Umbilical cord (tissue), 2 donors: Measurements from ENCODE around the gene CTTNBP2NL. TPM values are rescaled to one million over a fixed set of nuclear protein-coding genes. Genes with fewer than 3 reads are reported as not detected.
A peak's percentile ranks its signal among the peaks of the same experiment; 100 is the strongest.
"Not testable (repeated sequence)": the region's sequence is repeated elsewhere in the genome, so short reads cannot be mapped to it uniquely, and the experiment has no call there.

Experiments used
- DNase-seq: peaks from one replicate; pipeline ENCODE4 v3.0.0-alpha.2; 2015; ENCODE audit warnings: low spot score
- total RNA-seq: library from RNA; depleted of rRNA; stranded (reverse); fragments of >200 nt; gene quantifications from one replicate; pipeline ENCODE4 v1.2.3, GENCODE V29; 2014; ENCODE audit warnings: low replicate concordance; ENCODE audit not compliant: insufficient read depth

The CTTNBP2NL gene
- total RNA-seq, 1 donor from 2014 or later: 27.4 TPM

DNA sequence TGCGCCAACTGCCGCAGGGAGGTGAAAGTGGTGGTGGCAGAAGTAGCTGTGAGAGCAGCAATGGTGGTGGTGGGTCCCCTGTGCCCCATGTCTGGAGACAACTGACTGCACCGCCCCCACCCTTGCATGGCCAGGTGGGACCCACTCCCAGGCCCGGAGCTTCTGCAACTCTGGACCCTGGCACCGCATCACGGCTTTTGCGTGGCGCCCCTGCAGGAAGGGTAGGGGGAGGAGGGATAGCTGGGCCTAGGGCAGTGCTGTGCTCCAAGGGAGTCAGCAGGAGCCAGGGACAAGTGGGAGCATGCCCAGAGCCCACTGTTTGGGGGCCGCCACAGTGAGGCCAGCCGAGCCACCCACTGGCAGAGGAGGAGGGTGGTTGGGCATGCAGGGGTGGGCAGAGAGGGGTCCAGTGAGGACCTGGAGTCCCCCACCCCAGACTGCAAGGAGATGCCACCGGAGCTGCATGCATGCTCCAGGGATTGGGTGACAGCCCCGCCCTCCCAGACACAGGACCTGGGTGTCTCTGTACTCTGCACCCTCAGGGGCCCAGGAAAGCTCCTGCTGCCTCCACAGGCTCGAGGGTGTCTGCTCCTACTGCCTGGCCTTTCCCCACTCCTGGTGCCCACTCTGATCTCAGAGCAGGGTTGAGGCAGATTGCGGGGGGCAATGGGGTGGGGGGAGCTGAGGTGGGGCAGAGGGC is 9.8 kb upstream of the CTTNBP2NL start:
- no peak for DNase-seq

GRCh38 chr1:112386731-112387346 is 9.2 kb upstream of the CTTNBP2NL start:
- DNase-seq: no peak

GRCh38 chr1:112387807-112388206 is 8.2 kb upstream of the CTTNBP2NL start:
- no peak for DNase-seq

DNA sequence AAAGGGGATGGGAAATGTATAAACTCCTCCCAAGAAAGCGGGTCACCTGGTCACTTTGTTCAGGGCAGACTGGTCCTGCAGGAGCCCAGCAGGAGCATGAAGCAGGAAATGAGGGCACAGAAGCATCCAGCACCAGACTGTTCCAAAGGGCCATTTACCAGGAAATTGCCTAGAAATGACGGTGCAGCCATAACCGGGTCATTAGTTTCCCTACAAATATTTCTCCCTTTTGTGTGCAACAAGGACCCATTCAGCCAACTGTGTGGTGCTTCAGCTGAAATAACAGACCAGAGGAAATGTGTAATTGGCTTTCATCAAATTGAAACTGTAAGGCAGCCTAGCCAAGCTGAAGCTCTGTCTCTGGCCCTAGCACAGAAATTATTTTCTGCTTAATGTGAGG is 7.6 kb upstream of the CTTNBP2NL start:
- DNase-seq: peak; percentile 50

DNA sequence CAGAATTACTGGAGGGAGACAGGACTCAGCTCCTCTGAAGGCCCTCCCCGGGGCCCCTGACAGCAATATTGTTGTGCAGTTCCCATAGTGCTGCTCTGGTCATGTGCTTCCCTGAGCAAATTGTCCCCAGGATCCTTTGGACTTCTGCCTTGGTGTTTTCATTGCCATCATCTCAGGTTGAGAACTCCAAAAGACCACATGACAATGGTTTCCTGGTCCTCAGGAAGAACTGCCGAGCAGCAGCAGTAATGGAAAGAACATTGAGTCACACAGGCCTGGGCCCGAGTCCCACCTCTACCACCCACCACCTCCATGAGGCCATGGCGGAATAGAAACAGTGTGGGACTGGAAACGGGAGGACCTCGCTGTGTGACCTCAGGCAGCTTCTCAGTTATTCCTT is 6.3 kb upstream of the CTTNBP2NL start:
- DNase-seq: no peak

- DNase-seq: not testable (repeated sequence)
Observed at GRCh38 chr1:112390335-112390734, 5.7 kb upstream of the CTTNBP2NL start.

- peak; percentile 98 for DNase-seq
Observed at GRCh38 chr1:112390775-112391602, 5.0 kb upstream of the CTTNBP2NL start.

GRCh38 chr1:112391603-112391940 is 4.4 kb upstream of the CTTNBP2NL start:
- no peak for DNase-seq

- peak; percentile 60 for DNase-seq
Observed at GRCh38 chr1:112393631-112393974, 2.4 kb upstream of the CTTNBP2NL start.

DNA sequence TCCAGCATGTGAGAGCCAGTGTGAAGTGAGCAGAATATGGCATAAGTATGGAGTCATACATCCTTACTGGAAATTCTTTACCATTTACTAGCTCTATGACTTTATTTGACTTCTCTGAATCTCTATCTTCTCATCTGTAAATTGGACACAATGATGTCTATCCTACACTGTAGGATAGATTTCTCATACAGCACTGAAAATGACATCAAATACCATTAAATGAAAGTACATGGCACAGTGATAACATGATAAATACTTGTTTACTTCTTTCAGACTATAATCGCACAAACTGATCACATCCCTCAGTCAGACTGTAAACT is 1.3 kb upstream of the CTTNBP2NL start:
- no peak for DNase-seq

GRCh38 chr1:112395256-112395820 is 676 bp upstream of the CTTNBP2NL start:
- DNase-seq: no peak

DNA sequence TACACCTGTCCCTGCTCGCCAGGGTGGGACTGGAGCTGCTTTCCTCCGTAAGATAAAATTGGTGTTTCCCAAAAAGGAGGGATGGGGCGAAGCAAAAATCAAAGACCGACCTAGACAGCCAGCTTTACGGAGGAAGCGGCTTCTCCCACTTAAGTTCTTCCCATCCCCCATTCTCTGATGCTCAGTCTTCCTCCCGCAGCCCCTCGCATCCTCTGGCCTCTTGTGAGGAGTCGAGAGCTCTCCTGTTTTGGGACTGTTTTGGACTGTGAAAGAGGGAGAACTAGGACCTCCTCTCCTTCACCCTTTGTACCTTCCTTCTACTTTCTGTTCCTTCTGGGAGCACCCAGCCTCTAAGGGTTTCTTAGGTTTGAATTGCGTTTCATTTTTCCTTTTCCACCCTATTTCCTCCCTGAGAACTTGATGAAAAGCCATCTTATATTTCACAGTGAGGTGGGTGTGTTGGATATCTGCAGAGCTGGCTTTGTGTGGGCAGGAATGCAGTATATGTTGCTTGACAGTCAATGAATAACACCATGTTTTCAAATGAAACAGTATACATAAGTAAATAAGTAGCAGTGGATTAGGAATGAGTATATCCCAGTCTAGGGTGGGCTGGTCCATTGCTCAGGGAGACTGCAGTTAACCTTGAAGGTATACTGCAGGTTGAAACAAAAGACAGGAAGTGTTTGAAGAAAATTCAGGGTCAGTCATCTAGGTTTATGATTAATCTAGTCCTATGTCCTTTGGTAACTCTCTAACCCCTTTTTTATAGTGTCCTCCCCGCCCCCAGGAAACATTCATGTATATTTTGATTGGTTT is 848 bp downstream of the CTTNBP2NL start:
- DNase-seq: peak; percentile 57

DNA sequence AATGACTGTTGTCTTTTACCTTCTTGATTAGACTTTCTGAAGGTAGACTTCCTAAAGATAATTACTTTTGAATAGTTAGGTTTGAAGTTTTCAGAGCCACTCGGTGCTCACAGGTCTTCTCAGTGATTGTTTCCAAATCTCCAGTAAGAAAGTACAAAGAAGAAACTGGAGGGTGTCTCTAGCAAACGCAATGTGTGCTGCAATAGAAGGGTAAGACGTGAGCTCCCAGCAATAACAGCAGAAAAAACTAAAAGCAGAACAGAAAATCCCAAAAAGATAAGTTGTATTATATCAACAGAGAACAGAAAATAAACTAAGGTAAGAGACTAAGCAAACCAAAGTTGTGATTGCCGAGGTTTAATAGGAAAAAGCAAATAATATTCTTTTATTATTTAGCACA is 1.8 kb downstream of the CTTNBP2NL start:
- no peak for DNase-seq

- DNase-seq: no peak
Observed at GRCh38 chr1:112399456-112399855, 3.4 kb downstream of the CTTNBP2NL start.

- not testable (repeated sequence) for DNase-seq
Observed at GRCh38 chr1:112400706-112401105, 4.7 kb downstream of the CTTNBP2NL start.

DNA sequence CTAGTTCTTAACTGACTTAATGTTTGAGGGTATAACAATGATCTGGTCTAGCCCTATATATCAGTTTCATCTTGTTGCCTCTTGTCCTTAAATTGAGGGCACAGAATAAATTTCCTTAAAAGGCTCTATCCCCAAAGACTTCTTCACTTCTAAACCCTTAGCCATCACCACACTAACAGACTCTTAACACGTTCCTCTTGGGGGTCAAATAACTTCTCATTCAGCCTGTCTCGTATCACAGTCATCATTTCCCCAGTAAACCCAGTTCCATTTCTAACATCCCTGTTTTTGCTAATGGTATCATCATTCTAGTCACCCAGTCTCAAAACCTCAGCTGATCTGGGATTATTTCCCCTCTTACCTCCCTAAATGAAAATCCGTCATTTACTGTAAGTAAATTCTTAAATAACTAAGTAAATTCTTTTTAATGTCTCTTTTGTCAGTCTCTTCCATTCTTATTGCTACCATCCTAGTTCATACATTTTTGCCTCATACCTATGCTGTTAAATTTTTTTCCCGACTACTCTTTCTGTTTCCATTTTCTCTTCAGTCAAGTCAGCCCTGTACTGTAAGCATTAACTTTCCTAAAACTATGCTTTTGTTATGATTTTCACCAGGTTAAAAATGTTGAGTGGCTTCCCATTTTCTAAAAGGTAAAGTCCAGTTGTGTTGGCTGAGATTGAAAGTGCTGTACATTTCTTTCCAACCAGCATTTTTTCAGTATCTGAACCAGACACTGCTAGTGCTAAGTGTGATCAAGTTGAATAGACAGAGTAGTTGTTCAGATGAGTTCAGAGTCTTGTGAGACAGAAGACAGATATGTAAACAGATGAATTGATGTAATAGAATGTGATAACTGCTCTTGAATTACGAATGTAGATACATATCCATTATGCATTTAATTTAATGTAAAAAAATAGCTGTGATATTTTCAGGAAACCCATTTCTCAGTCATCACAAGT is 6.9 kb downstream of the CTTNBP2NL start:
- no peak for DNase-seq

DNA sequence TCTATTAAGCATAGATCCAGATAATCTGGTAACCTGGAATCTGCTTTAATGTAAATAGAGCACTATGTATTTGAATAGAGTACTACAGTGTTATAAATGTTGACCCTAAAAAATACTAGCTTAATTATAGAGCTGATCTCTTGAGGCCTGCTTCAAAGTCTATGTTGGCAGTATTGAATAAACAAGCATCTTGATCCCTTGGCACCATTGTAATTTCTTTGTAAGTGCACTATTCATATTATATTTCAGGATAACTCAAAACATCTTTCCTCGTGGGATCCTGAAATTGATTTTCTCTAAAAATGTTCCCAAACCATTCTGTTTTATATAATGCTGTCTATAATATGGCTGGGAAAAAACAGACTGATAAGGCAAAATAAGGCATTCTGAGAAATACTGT is 10.8 kb downstream of the CTTNBP2NL start:
- no peak for DNase-seq

DNA sequence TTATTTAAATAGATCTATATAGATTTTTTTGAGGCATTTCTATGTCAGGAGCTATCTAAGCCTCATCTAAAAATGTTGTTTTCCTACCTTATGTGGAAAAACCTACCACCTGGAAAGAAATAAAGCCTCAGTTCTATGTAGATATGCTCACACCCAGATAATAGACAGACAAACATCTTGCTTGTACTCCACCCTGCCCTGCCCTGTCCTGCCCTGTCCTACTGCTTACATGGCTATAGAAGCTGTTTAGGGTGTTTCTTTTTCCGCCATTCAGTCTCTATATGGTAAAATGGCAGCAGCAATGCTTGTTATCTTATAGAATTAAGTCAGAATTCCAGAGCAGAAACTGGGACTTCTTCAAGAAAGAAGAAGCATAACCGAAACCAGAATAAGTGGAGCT is 13.4 kb downstream of the CTTNBP2NL start:
- DNase-seq: no peak

GRCh38 chr1:112410673-112411072 is 14.7 kb downstream of the CTTNBP2NL start:
- DNase-seq: no peak

- DNase-seq: no peak
Observed at GRCh38 chr1:112417271-112417670, 21.3 kb downstream of the CTTNBP2NL start.
